WERI-Rb-1 (cell line): ENCODE data around the gene CLEC16A.

ENCODE experiments used
- DNase-seq: peaks from one replicate; pipeline ENCODE4 v3.0.0-alpha.2; 2020
- H3K27ac ChIP-seq: fragments of 250-450 bp; sonication (Bioruptor Pico); 2 replicates; pipeline ENCODE4 v1.5.1; 2020; ENCODE audit warnings: mild to moderate bottlenecking, moderate library complexity
- H3K27me3 ChIP-seq: fragments of 250-450 bp; sonication (Bioruptor Pico); 2 replicates; pipeline ENCODE4 v1.5.1; 2021; ENCODE audit warnings: mild to moderate bottlenecking, low read depth, moderate library complexity; ENCODE audit not compliant: insufficient read depth, severe bottlenecking
- H3K36me3 ChIP-seq: fragments of 250-450 bp; sonication (Bioruptor Pico); 2 replicates; pipeline ENCODE4 v1.5.1; 2020; ENCODE audit warnings: mild to moderate bottlenecking, moderate library complexity
- H3K4me3 ChIP-seq: 2 replicates; pipeline ENCODE4 v1.5.1; 2011; ENCODE audit warnings: low read depth, mild to moderate bottlenecking, control low read depth, low read length
- H3K9me3 ChIP-seq: fragments of 250-450 bp; sonication (Bioruptor Pico); 2 replicates; pipeline ENCODE4 v1.5.1; 2021; ENCODE audit warnings: mild to moderate bottlenecking, moderate library complexity; ENCODE audit not compliant: severe bottlenecking
- TF ChIP-seq, protein P1 (sequence below): IDR thresholded peaks from 2 replicates; pipeline ENCODE4 v1.5.1; 2011; ENCODE audit warnings: low read depth, mild to moderate bottlenecking, control low read depth, inconsistent platforms, low read length

CLEC16A gene

GRCh38 chr16:11045846-11046245, 101.5 kb downstream of the CLEC16A start:
- H3K36me3 ChIP-seq: peaks cover 27% of the 10 kb centered on the region
- no peaks in the 10 kb centered on the region for H3K27me3 ChIP-seq
- no peak for DNase-seq
- H3K27ac ChIP-seq: no peak overlapping the region
- no peaks in the 10 kb centered on the region for H3K9me3 ChIP-seq
- no peak overlapping the region for H3K4me3 ChIP-seq
- TF ChIP-seq, protein P1, sequence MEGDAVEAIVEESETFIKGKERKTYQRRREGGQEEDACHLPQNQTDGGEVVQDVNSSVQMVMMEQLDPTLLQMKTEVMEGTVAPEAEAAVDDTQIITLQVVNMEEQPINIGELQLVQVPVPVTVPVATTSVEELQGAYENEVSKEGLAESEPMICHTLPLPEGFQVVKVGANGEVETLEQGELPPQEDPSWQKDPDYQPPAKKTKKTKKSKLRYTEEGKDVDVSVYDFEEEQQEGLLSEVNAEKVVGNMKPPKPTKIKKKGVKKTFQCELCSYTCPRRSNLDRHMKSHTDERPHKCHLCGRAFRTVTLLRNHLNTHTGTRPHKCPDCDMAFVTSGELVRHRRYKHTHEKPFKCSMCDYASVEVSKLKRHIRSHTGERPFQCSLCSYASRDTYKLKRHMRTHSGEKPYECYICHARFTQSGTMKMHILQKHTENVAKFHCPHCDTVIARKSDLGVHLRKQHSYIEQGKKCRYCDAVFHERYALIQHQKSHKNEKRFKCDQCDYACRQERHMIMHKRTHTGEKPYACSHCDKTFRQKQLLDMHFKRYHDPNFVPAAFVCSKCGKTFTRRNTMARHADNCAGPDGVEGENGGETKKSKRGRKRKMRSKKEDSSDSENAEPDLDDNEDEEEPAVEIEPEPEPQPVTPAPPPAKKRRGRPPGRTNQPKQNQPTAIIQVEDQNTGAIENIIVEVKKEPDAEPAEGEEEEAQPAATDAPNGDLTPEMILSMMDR: no peak

GRCh38 chr16:11046382-11046931, 102.1 kb downstream of the CLEC16A start:
- TF ChIP-seq, protein P1: no peak
- Histone ChIP-seq H3K27me3 (no peaks in the 10 kb centered on the region), H3K36me3 (peaks cover 25% of the 10 kb centered on the region), H3K4me3 (no peak overlapping the region), H3K27ac (no peak overlapping the region), H3K9me3 (no peaks in the 10 kb centered on the region)
- no peak for DNase-seq

DNA sequence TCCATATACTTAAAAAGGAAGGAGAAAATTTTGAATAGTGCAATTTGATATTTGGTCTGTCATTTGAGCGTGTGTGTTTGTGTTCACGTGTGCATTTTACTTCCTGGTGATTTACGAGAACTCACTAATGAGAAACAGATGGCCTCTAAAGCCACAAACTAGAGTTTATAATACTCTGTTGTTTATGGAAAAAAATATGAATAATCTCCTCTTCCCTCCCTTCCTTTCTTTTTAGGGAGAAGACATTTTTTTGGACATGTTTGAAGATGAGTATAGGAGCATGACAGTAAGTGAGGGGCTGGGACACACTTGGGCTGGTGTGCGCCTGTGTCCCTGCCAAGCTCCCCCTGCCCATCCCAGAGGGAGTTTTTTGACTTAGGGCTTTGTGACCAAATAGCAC, 102.7 kb downstream of the CLEC16A start:
- DNase-seq: no peak
- Histone ChIP-seq H3K27me3 (no peaks in the 10 kb centered on the region), H3K36me3 (peaks cover 20% of the 10 kb centered on the region), H3K9me3 (no peaks in the 10 kb centered on the region), H3K27ac (no peak overlapping the region), H3K4me3 (no peak overlapping the region)
- TF ChIP-seq, protein P1: no peak

GRCh38 chr16:11047939-11048800, 103.8 kb downstream of the CLEC16A start:
- no peak overlapping the region for H3K4me3 ChIP-seq
- no peaks in the 10 kb centered on the region for H3K9me3 ChIP-seq
- H3K27me3 ChIP-seq: no peaks in the 10 kb centered on the region
- no peak overlapping the region for H3K27ac ChIP-seq
- H3K36me3 ChIP-seq: peaks cover 16% of the 10 kb centered on the region
- TF ChIP-seq, protein P1: no peak
- DNase-seq: no peak

DNA sequence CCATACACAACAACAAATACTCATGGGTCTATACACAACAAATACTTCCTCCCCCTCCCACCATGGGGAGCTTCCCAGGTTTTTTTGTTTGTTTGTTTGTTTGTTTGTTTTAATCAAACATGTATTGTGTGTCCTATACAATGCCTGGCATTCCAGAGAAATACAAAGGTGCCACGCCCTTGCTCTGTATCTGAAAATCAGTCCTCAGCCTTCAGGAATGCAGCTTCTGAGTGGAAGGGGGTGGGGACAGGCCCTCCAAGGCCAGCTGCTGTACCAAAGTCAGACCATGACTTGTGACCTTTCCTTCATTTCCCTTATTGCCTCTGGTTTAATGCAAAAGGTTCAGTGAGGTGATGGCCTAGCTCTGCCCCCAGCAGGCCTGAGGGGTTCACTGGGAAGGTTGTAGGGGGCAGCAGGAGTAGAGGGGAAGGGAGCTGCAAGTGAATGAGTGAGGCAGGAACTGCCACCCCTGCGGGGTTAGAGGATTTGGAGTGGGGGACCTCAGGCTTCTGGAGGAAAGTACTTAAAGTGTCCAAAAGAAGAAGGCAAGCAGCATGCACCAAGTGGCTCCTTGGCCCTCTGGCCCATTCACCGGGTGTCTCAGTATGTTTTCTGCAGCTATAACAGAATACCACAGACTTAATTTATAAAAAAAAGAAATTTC, 105.2 kb downstream of the CLEC16A start:
- Histone ChIP-seq H3K4me3 (no peak overlapping the region), H3K27me3 (no peaks in the 10 kb centered on the region), H3K9me3 (no peaks in the 10 kb centered on the region), H3K27ac (no peak overlapping the region), H3K36me3 (peaks cover 7% of the 10 kb centered on the region)
- DNase-seq: no peak
- TF ChIP-seq, protein P1: no peak
